DMS153 treated with DMSO at 0.1 percent for 48 hours (cell line): ENCODE measurements around the gene SAP30.

Experiments
- DNase-seq: peaks from one replicate; lab custom pipeline; 2025; ENCODE audit not compliant: unreplicated experiment; lab: John Stamatoyannopoulos, UW

SAP30 gene

GRCh38 chr4:173413036-173413435, 42.3 kb downstream of the SAP30 start:
- no peak for DNase-seq

DNA sequence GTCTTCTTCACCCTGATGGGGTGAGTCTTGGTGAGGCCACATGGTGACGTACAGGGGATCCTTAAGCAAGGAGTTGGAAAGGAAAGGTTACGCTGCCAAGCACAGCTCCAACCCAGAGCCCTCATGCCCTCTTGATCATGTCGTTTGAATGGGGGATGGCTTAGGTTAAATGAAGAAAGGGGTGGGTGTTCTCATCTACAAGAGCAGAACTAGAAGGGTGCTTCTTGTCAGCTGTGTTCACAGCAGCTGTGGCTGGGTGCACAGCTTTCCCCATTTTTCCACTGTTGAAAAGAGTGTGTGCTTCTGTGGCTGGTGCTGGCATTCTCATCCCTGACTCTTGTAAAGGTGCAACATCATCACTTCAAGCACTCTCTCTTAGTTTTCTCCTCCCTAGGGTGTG, 43.7 kb downstream of the SAP30 start:
- no peak for DNase-seq

- no peak for DNase-seq
Measured at GRCh38 chr4:173415092-173415491, 44.3 kb downstream of the SAP30 start.

- DNase-seq, result no peak
Measured at GRCh38 chr4:173415885-173416653, 45.3 kb downstream of the SAP30 start.

GRCh38 chr4:173417833-173418232, 47.1 kb downstream of the SAP30 start:
- DNase-seq, result no peak

DNA sequence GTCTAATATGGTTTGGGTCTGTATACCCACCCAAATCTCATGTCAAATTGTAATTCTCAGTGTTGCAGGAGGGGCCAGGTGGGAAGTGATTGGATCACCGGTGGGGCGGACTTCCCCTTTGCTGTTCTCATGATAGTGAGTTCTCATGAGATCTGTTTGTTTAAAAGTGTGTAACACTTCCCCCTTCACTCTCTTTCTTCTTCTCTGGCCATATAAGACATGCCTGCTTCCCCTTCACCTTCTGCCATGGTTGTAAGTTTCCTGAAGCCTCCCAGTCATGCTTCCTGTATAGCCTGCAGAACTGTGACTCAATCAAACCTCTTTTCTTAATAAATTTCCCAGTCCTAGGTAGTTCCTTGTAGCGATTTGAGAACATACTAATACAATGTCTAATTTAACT, 47.9 kb downstream of the SAP30 start:
- no peak for DNase-seq

DNA sequence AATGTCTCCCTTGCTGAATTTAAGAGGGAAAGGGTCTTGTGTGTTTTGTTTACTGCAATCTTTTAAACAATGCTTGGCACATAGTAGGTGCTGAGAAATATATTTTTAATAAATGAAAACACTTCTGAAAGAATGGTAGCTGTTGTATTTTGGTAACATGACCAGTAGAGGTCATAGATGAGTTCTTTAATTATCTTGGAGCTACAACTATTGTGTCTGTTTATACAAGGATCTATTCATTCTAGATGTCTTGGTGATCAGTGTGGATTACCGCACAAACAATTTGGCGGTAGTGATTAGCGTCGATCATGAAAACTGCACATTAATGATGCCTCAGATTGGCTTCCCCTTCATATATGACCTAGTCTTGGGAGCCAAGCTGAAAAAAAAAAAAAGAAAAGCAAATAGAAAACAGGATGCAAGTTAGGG, 49.6 kb downstream of the SAP30 start:
- peak; percentile 28 for DNase-seq

DNA sequence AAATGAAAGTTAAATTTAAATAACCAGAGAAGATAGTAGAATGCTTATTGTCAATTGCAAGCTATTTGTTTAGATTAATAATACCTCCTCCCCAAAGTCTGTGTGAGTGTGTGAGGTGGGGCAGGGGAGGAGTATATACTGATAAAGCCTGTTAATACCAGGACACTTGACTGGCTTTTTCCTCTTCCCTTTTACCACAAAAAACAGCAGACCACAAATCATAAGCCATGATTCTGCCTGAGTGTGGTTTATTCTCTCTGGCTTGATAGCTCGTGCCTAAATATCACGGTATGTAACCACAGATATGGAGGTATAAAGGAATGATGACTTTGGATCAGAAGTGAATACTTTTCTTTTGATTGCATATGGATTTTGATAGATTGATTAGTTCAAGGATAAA, 50.0 kb downstream of the SAP30 start:
- no peak for DNase-seq

DNA sequence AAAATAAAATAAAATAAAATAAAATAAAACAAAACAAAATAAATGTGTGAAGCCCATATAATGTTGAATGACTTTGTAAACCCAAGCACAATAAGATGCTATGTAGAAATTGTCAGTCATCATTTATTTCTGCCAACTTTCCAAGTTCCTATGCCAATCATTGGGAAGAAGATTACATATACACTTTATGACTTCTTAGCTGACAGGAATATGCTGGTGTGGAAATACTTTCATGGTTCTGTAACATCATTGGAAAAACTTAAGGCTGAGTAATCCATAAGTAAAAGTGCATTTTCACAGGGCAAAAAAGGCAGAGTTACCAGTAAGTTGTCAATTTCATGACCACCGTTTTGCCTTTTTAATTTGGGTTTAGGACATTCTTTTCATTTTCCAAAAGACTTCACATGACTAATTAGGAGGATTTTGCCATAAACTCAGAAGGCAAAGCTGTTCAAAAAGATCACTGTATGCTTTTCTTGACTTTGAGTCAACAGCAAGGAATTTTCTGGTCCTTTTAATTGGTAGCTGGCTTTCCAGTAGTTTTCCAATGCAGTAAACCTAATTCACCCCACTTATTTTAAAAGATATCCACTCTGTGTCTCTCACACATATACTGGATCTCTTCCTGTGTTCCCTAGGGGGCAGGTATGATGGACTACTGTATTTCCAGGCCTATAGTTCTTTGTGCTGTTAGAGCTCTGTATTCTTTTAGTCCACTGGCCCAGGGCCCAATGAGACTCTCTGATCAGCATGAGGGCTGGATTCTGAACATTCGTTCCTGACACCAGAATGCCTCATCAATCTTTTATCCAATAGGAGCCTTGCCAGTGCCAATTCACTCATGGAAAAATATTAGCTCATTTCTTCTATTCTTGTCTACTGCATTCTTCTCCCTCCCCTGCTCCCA, 54.4 kb downstream of the SAP30 start:
- DNase-seq, result no peak

- no peak for DNase-seq
Measured at GRCh38 chr4:173426064-173426463, 55.3 kb downstream of the SAP30 start.
